OCI-LY7 (cell line): ENCODE measurements around the gene SRP72.

Source experiments
- EZH2phosphoT487 ChIP-seq: fragments of 200-600 bp; sonication (generic); IDR thresholded peaks from 2 replicates; pipeline ENCODE4 v1.6.1; 2018; ENCODE audit warnings: low read depth, borderline replicate concordance, mild to moderate bottlenecking, mixed run types, antibody characterized with exemption, low read length, moderate library complexity, mixed read lengths
- TF ChIP-seq, protein P1 (sequence below): fragments of 200-600 bp; sonication (generic); conservative IDR thresholded peaks from 2 replicates; pipeline ENCODE4 v1.5.1; 2014; ENCODE audit warnings: mild to moderate bottlenecking, antibody characterized with exemption, low read length, moderate library complexity, mixed read lengths

DNA sequence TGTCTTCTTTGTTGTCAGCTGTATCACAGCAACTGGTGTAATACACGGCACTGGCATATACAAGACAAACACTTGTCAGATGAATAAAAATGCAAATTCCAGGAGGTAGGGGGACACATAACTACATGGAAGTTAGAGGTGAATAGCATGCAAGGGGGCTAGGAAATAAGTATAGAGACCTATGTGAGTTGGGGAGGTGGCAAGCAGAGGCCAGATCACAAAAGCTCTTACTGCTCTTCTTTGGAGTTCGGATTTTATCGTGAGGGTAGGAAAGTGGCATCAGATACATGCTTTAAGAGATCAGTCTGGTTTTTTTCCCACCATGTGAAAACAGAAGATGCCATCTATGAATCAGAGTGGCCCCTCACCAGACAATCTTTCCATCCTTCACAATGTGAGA lies 2.8 kb upstream of the SRP72 start:
- TF ChIP-seq, protein P1, sequence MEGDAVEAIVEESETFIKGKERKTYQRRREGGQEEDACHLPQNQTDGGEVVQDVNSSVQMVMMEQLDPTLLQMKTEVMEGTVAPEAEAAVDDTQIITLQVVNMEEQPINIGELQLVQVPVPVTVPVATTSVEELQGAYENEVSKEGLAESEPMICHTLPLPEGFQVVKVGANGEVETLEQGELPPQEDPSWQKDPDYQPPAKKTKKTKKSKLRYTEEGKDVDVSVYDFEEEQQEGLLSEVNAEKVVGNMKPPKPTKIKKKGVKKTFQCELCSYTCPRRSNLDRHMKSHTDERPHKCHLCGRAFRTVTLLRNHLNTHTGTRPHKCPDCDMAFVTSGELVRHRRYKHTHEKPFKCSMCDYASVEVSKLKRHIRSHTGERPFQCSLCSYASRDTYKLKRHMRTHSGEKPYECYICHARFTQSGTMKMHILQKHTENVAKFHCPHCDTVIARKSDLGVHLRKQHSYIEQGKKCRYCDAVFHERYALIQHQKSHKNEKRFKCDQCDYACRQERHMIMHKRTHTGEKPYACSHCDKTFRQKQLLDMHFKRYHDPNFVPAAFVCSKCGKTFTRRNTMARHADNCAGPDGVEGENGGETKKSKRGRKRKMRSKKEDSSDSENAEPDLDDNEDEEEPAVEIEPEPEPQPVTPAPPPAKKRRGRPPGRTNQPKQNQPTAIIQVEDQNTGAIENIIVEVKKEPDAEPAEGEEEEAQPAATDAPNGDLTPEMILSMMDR: no peak
- TF ChIP-seq EZH2phosphoT487: no peak
